ENCODE data around the gene RNF7.
"Not testable (repeated sequence)": the region's sequence is repeated elsewhere in the genome, so short reads cannot be mapped to it uniquely, and the experiment has no call there.

The RNF7 gene

GRCh38 chr3:141784096-141784495, 46.0 kb downstream of the RNF7 start:
- TF ChIP-seq, protein P1, sequence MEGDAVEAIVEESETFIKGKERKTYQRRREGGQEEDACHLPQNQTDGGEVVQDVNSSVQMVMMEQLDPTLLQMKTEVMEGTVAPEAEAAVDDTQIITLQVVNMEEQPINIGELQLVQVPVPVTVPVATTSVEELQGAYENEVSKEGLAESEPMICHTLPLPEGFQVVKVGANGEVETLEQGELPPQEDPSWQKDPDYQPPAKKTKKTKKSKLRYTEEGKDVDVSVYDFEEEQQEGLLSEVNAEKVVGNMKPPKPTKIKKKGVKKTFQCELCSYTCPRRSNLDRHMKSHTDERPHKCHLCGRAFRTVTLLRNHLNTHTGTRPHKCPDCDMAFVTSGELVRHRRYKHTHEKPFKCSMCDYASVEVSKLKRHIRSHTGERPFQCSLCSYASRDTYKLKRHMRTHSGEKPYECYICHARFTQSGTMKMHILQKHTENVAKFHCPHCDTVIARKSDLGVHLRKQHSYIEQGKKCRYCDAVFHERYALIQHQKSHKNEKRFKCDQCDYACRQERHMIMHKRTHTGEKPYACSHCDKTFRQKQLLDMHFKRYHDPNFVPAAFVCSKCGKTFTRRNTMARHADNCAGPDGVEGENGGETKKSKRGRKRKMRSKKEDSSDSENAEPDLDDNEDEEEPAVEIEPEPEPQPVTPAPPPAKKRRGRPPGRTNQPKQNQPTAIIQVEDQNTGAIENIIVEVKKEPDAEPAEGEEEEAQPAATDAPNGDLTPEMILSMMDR (conservative IDR thresholded peaks at IDR 0.05), result no peak
- no peak overlapping the region for H3K27ac ChIP-seq

DNA sequence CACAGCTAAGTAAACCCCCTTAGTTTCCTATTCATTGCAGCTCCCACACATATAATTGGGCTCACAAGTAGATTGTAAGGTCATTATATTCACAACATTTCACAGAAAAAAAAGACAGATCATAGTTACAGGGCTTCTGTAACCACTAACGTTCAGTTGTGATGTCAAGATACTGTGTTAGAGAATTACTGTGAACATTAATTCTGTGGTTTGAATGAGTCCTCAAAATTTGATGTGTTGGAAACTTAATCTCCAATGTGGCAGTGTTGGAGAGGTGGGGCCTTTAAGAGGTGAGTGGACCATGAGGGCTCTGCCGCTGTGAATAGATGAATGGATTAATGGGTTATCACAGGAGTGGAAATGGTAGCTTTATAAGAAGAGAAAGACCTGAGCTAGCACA, 46.4 kb downstream of the RNF7 start:
- H3K27ac ChIP-seq, result no peak overlapping the region
- TF ChIP-seq, protein P1 (conservative IDR thresholded peaks at IDR 0.05), result no peak

DNA sequence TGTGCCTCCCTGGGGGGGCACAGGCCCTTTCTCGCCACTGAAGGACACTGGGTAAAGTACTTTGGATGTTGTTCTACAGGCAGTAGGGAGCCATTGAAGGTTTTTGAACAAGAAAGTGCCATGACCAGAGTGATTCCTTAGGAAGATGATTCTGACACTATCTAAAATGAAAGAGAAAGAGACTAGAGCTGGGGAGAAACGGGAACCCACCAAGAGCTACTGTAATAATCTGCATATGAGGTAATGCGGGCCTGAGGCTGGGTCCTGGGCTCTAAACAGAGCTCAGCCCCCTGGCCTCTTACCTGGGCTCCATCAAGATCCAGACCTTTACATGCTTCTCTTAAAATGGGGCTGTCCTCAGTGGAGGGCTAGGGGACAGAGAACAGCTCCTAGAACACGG, 50.1 kb downstream of the RNF7 start:
- H3K27ac ChIP-seq, result no peak overlapping the region
- TF ChIP-seq, protein P1 (conservative IDR thresholded peaks at IDR 0.05), result no peak

- not testable (repeated sequence) for H3K27ac ChIP-seq
Measured at GRCh38 chr3:141788750-141789149, 50.7 kb downstream of the RNF7 start.

DNA sequence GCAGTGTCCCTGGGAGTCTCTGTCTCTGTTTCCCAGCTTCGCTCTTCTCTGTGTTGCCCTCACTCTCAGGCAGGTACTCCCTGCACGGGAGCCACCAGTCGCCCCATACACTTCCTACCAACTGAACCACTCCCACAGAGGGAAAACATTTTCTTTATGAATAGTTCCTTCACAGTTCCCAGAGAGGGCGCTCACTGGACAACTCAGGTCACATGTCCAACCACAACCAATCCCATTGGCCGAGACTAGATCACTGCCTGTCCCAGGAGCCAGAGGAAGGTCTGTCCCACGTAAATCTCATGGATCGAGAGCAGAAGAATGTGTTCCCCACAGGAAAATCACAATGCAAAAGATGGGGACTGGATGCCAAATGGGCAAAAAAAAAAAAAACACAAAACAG, 51.2 kb downstream of the RNF7 start:
- TF ChIP-seq, protein P1 (conservative IDR thresholded peaks at IDR 0.05), result no peak
- H3K27ac ChIP-seq, result no peak overlapping the region

GRCh38 chr3:141790171-141790570, 52.1 kb downstream of the RNF7 start:
- TF ChIP-seq, protein P1 (conservative IDR thresholded peaks at IDR 0.05), result no peak
- no peak overlapping the region for H3K27ac ChIP-seq

DNA sequence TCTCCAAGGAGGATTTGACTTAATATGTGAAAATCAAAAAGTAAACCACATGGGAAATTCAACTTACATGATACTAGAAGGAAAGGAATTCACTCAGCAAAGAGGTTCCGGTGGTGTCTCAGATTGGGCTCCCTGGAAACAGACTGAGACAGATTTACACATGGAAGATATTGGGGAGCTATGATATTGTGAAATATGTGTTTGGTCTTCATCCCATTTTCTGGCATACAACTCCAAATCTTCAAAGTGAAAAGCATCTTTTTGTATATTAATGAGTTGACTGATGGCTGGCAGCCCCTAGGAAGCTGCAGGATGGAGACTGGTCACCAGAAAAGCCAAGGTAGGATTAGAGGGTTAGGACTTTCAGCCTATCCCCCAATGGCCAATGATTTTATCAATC, 54.4 kb downstream of the RNF7 start:
- TF ChIP-seq, protein P1 (conservative IDR thresholded peaks at IDR 0.05), result no peak
- H3K27ac ChIP-seq, result no peak overlapping the region

GRCh38 chr3:141793476-141794260, 55.6 kb downstream of the RNF7 start:
- TF ChIP-seq, protein P1 (conservative IDR thresholded peaks at IDR 0.05), result no peak
- no peak overlapping the region for H3K27ac ChIP-seq
